ENCODE data around the gene OR12D3.
"Not testable (repeated sequence)": the region's sequence is repeated elsewhere in the genome, so short reads cannot be mapped to it uniquely, and the experiment has no call there.

OR12D3 gene

GRCh38 chr6:29375191-29375590 lies at the start of gene OR12D3:
Gene OR12D3 (minus strand): TSS chr6:29375291. CDS start chr6:29375287, 4 bp downstream.
- no peak for DNase-seq

GRCh38 chr6:29424575-29424974 lies 49.5 kb upstream of the OR12D3 start:
- DNase-seq, result no peak

- DNase-seq, result no peak
These were observed 49.1 kb upstream of the OR12D3 start for GRCh38 chr6:29424168-29424567.

GRCh38 chr6:29419516-29419915 lies 44.4 kb upstream of the OR12D3 start:
- no peak for DNase-seq

GRCh38 chr6:29414588-29414987 lies 39.5 kb upstream of the OR12D3 start, which contains the start of gene OR12D1:
Gene OR12D1 (plus strand): TSS chr6:29414928.
- no peak for DNase-seq

- no peak for DNase-seq
These were observed 28.7 kb upstream of the OR12D3 start for GRCh38 chr6:29403801-29404200.

GRCh38 chr6:29399525-29399924 lies 24.4 kb upstream of the OR12D3 start:
- DNase-seq, result no peak

- DNase-seq, result no peak
These were observed 20.2 kb upstream of the OR12D3 start, which contains the start of gene OR12D2 for GRCh38 chr6:29395331-29395730. Gene OR12D2 (plus strand): TSS chr6:29395631. CDS start chr6:29396700, 1,069 bp downstream.

GRCh38 chr6:29388533-29388932 lies 13.4 kb upstream of the OR12D3 start:
- DNase-seq, result no peak

- DNase-seq, result no peak
These were observed 912 bp upstream of the OR12D3 start for GRCh38 chr6:29376003-29376402.

GRCh38 chr6:29368765-29369164 lies 6.3 kb downstream of the OR12D3 start, which contains the start of gene OR5V1:
Gene OR5V1 (minus strand): TSS chr6:29368865. CDS start chr6:29356195, 12,670 bp downstream.
- DNase-seq, result no peak

GRCh38 chr6:29355603-29356002 lies 19.5 kb downstream of the OR12D3 start:
- no peak for DNase-seq

- no peak for DNase-seq
These were observed 20.1 kb downstream of the OR12D3 start for GRCh38 chr6:29354980-29355379.

GRCh38 chr6:29349348-29349747 lies 25.7 kb downstream of the OR12D3 start:
- not testable (repeated sequence) for DNase-seq

- DNase-seq, result no peak
These were observed 29.7 kb downstream of the OR12D3 start for GRCh38 chr6:29345380-29345779.

- no peak for DNase-seq
These were observed 38.8 kb downstream of the OR12D3 start for GRCh38 chr6:29336269-29336668.

- no peak for DNase-seq
These were observed 42.4 kb downstream of the OR12D3 start for GRCh38 chr6:29332676-29333075.

- DNase-seq, result no peak
These were observed 49.3 kb downstream of the OR12D3 start for GRCh38 chr6:29325777-29326176.
